DOHH2 (cell line): ENCODE results near the gene TRPV4.
A peak's percentile ranks its signal among the peaks of the same experiment; 100 is the strongest.

Source experiments
- H3F3A ChIP-seq: fragments of 200-600 bp; sonication (generic), shearing (Covaris generic); 2 replicates; pipeline ENCODE4 v1.6.0; 2016; ENCODE audit warnings: antibody characterized with exemption, mild to moderate bottlenecking; ENCODE audit not compliant: control insufficient read depth, insufficient read depth
- H3K27ac ChIP-seq: fragments of 200-600 bp; sonication (generic); 2 replicates; pipeline ENCODE4 v1.5.1; 2014; ENCODE audit warnings: low read depth, mild to moderate bottlenecking, low read length, moderate library complexity
- H3K27me3 ChIP-seq: fragments of 200-600 bp; sonication (generic); 2 replicates; pipeline ENCODE4 v1.6.1; 2014; ENCODE audit warnings: mild to moderate bottlenecking, low read length, mixed read lengths; ENCODE audit not compliant: control insufficient read depth
- H3K36me3 ChIP-seq: fragments of 200-600 bp; sonication (generic); 2 replicates; pipeline ENCODE4 v1.6.1; 2014; ENCODE audit warnings: mild to moderate bottlenecking, low read length, moderate library complexity, mixed read lengths; ENCODE audit not compliant: control insufficient read depth
- H3K4me1 ChIP-seq: fragments of 200-600 bp; sonication (generic); 2 replicates; pipeline ENCODE4 v1.6.1; 2014; ENCODE audit warnings: mild to moderate bottlenecking, low read length, mixed read lengths; ENCODE audit not compliant: control insufficient read depth
- H3K4me2 ChIP-seq: fragments of 200-600 bp; sonication (generic); 2 replicates; pipeline ENCODE4 v1.6.0; 2014; ENCODE audit warnings: mild to moderate bottlenecking, low read length, moderate library complexity
- H3K4me3 ChIP-seq: fragments of 200-600 bp; sonication (generic); 2 replicates; pipeline ENCODE4 v1.5.1; 2014; ENCODE audit warnings: mild to moderate bottlenecking, low read length, mixed read lengths
- H3K79me2 ChIP-seq: fragments of 200-600 bp; sonication (generic); 2 replicates; pipeline ENCODE4 v1.6.1; 2014; ENCODE audit warnings: mild to moderate bottlenecking, low read length, mixed read lengths; ENCODE audit not compliant: control insufficient read depth
- H3K9me2 ChIP-seq: fragments of 200-600 bp; sonication (generic); replicated peaks from 2 replicates; pipeline ENCODE4 v1.6.1; 2014; ENCODE audit warnings: mild to moderate bottlenecking, low read length, mixed read lengths; ENCODE audit not compliant: control insufficient read depth
- H3K9me3 ChIP-seq: fragments of 200-600 bp; sonication (generic); 2 replicates; pipeline ENCODE4 v1.6.1; 2014; ENCODE audit warnings: antibody characterized with exemption, low read length, mixed read lengths; ENCODE audit not compliant: control insufficient read depth, insufficient read depth
- H4K20me1 ChIP-seq: fragments of 200-600 bp; sonication (generic); 2 replicates; pipeline ENCODE4 v1.6.0; 2014; ENCODE audit warnings: low read depth, mild to moderate bottlenecking, antibody characterized with exemption, low read length, moderate library complexity; ENCODE audit not compliant: control insufficient read depth, insufficient read depth
- EZH2phosphoT487 ChIP-seq: fragments of 200-600 bp; sonication (generic); IDR thresholded peaks from 2 replicates; pipeline ENCODE4 v1.6.1; 2017; ENCODE audit warnings: borderline replicate concordance, mild to moderate bottlenecking, antibody characterized with exemption, low read length, moderate library complexity, mixed read lengths
- TF ChIP-seq, protein P1 (sequence below): fragments of 200-600 bp; sonication (generic); IDR thresholded peaks from one replicate; pipeline ENCODE4 v1.5.1; 2014; ENCODE audit warnings: antibody characterized with exemption, mild to moderate bottlenecking, low read depth, low read length; ENCODE audit not compliant: poor library complexity, severe bottlenecking

TRPV4 gene

GRCh38 chr12:109844091-109844490 lies 10.9 kb upstream of the TRPV4 start:
- H3K79me2 ChIP-seq, result no peaks in the 10 kb centered on the region
- no peaks in the 10 kb centered on the region for H3K9me3 ChIP-seq
- H3K27ac ChIP-seq, result no peak overlapping the region
- TF ChIP-seq, protein P1, sequence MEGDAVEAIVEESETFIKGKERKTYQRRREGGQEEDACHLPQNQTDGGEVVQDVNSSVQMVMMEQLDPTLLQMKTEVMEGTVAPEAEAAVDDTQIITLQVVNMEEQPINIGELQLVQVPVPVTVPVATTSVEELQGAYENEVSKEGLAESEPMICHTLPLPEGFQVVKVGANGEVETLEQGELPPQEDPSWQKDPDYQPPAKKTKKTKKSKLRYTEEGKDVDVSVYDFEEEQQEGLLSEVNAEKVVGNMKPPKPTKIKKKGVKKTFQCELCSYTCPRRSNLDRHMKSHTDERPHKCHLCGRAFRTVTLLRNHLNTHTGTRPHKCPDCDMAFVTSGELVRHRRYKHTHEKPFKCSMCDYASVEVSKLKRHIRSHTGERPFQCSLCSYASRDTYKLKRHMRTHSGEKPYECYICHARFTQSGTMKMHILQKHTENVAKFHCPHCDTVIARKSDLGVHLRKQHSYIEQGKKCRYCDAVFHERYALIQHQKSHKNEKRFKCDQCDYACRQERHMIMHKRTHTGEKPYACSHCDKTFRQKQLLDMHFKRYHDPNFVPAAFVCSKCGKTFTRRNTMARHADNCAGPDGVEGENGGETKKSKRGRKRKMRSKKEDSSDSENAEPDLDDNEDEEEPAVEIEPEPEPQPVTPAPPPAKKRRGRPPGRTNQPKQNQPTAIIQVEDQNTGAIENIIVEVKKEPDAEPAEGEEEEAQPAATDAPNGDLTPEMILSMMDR, result no peak
- no peak for TF ChIP-seq EZH2phosphoT487
- no peaks in the 10 kb centered on the region; the same call in 1 of the 2 replicates for H3K27me3 ChIP-seq
- H3K9me2 ChIP-seq, result no peaks in the 10 kb centered on the region
- H3K36me3 ChIP-seq, result no peaks in the 10 kb centered on the region
- no peak overlapping the region for H3K4me3 ChIP-seq
- no peaks in the 10 kb centered on the region for H4K20me1 ChIP-seq
- peaks cover 12% of the 10 kb centered on the region for H3K4me1 ChIP-seq
- H3K4me2 ChIP-seq, result no peak overlapping the region
- 0 out of 2 replicates have a peak, but pooled peaks cover 4% of the 10 kb centered on the region for H3F3A ChIP-seq

DNA sequence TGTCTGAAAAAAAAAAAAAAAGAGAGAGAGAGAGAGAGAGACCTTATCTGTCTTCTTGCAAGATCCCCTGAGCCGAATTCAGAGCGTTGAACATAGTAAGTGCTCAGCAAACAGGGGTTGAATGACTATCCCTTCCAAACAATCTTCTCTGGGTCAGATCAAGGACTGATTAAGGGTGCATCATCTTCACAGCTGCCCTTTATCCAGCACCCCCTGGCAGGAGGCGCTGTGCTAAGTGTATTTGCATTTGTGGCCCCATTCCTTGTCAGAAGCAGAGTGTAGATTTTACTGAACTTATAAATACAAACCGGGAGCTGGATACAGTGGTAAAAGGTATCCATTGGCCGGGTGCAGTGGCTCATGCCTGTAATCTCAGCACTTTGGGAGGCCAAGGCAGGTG lies 8.8 kb upstream of the TRPV4 start:
- H3K27ac ChIP-seq, result no peak overlapping the region
- H3K4me1 ChIP-seq, result peaks cover 9% of the 10 kb centered on the region
- no peak overlapping the region for H3K4me2 ChIP-seq
- no peaks in the 10 kb centered on the region; the same call in 1 of the 2 replicates for H3K27me3 ChIP-seq
- H3F3A ChIP-seq, result 0 out of 2 replicates have a peak, but pooled peaks cover 4% of the 10 kb centered on the region
- H3K4me3 ChIP-seq, result no peak overlapping the region
- H3K9me2 ChIP-seq, result no peaks in the 10 kb centered on the region
- no peaks in the 10 kb centered on the region for H3K9me3 ChIP-seq
- no peaks in the 10 kb centered on the region for H3K79me2 ChIP-seq
- no peaks in the 10 kb centered on the region for H3K36me3 ChIP-seq
- TF ChIP-seq, protein P1, result no peak
- TF ChIP-seq EZH2phosphoT487, result no peak
- no peaks in the 10 kb centered on the region for H4K20me1 ChIP-seq

DNA sequence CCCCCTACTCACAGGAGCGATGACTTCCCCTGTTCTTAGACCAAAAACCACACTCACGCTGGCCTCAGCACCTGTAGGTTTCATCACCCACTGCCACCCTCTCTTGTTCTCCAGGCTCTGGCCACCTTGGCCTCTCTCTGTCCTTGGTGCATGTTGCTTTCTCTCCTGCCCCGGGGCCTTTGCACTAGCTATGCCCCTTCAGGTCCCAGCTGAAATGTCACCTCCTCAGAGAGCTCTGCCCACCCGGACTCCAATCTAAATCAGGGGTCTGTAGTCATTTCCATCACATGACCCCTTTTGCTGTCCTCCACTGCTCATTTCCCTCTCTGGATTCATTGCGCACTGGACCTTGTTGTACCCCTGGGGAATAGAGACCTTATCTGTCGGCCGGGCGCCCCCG lies 8.2 kb upstream of the TRPV4 start:
- Histone ChIP-seq H3K36me3 (no peaks in the 10 kb centered on the region), H3K9me3 (no peaks in the 10 kb centered on the region), H3K4me3 (no peak overlapping the region), H3K4me2 (no peak overlapping the region), H3K27me3 (no peaks in the 10 kb centered on the region; the same call in 1 of the 2 replicates), H3K79me2 (no peaks in the 10 kb centered on the region), H3K9me2 (no peaks in the 10 kb centered on the region), H4K20me1 (no peaks in the 10 kb centered on the region), H3K27ac (no peak overlapping the region), H3F3A (0 out of 2 replicates have a peak, but pooled peaks cover 1% of the 10 kb centered on the region), H3K4me1 (peaks cover 9% of the 10 kb centered on the region)
- TF ChIP-seq EZH2phosphoT487, result no peak
- TF ChIP-seq, protein P1, result peak; percentile 38
